ENCODE data around the gene MBD6. TPM values are rescaled to one million over a fixed set of nuclear protein-coding genes. Genes with fewer than 3 reads are reported as not detected.

MBD6 gene
- total and polyA plus RNA-seq, 2 experiments from 2014 or later = 14.1 to 36.9 TPM

GRCh38 chr12:57475271-57476161, 47.1 kb upstream of the MBD6 start:
- DNase-seq (ENCODE audit: low read depth in 1 of 2, low spot score in 1 of 2) = peak; percentile 41 to 45
- no peak overlapping the region for H3K27ac ChIP-seq
- TF ChIP-seq, protein P1, sequence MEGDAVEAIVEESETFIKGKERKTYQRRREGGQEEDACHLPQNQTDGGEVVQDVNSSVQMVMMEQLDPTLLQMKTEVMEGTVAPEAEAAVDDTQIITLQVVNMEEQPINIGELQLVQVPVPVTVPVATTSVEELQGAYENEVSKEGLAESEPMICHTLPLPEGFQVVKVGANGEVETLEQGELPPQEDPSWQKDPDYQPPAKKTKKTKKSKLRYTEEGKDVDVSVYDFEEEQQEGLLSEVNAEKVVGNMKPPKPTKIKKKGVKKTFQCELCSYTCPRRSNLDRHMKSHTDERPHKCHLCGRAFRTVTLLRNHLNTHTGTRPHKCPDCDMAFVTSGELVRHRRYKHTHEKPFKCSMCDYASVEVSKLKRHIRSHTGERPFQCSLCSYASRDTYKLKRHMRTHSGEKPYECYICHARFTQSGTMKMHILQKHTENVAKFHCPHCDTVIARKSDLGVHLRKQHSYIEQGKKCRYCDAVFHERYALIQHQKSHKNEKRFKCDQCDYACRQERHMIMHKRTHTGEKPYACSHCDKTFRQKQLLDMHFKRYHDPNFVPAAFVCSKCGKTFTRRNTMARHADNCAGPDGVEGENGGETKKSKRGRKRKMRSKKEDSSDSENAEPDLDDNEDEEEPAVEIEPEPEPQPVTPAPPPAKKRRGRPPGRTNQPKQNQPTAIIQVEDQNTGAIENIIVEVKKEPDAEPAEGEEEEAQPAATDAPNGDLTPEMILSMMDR (IDR thresholded peaks at IDR 0.05; ENCODE audit: low read depth, low read length) = no peak
- H3K9me3 ChIP-seq (ENCODE audit: low read depth) = no peaks in the 10 kb centered on the region
- peak overlapping the region; percentile 20 for H3K4me3 ChIP-seq
- H3K27me3 ChIP-seq = peaks cover 79% of the 10 kb centered on the region
- no peaks in the 10 kb centered on the region for H3K4me1 ChIP-seq (ENCODE audit: low read depth)
- H3K36me3 ChIP-seq = no peaks in the 10 kb centered on the region

GRCh38 chr12:57476162-57476992, 46.2 kb upstream of the MBD6 start:
- no peak overlapping the region for H3K27ac ChIP-seq
- H3K27me3 ChIP-seq = peaks cover 82% of the 10 kb centered on the region
- no peak for DNase-seq (ENCODE audit: low read depth in 1 of 2, low spot score in 1 of 2)
- TF ChIP-seq, protein P1 (IDR thresholded peaks at IDR 0.05; ENCODE audit: low read depth, low read length) = peak; percentile 16
- no peaks in the 10 kb centered on the region for H3K4me1 ChIP-seq (ENCODE audit: low read depth)
- H3K36me3 ChIP-seq = no peaks in the 10 kb centered on the region
- peak overlapping the region; percentile 20 for H3K4me3 ChIP-seq
- H3K9me3 ChIP-seq (ENCODE audit: low read depth) = no peaks in the 10 kb centered on the region

GRCh38 chr12:57476993-57477709, 45.5 kb upstream of the MBD6 start:
- H3K4me1 ChIP-seq (ENCODE audit: low read depth) = no peaks in the 10 kb centered on the region
- no peak overlapping the region for H3K4me3 ChIP-seq
- H3K27ac ChIP-seq = no peak overlapping the region
- no peaks in the 10 kb centered on the region for H3K9me3 ChIP-seq (ENCODE audit: low read depth)
- no peaks in the 10 kb centered on the region for H3K36me3 ChIP-seq
- TF ChIP-seq, protein P1 (IDR thresholded peaks at IDR 0.05; ENCODE audit: low read depth, low read length) = no peak
- H3K27me3 ChIP-seq = peaks cover 76% of the 10 kb centered on the region
- DNase-seq (ENCODE audit: low read depth in 1 of 2, low spot score in 1 of 2) = no peak

- no peak overlapping the region for H3K27ac ChIP-seq
- H3K36me3 ChIP-seq = no peaks in the 10 kb centered on the region
- TF ChIP-seq, protein P1 (IDR thresholded peaks at IDR 0.05; ENCODE audit: low read depth, low read length) = no peak
- no peak overlapping the region for H3K4me3 ChIP-seq
- H3K4me1 ChIP-seq (ENCODE audit: low read depth) = no peaks in the 10 kb centered on the region
- peak in 1 of 2 donors; percentile 83 for DNase-seq (ENCODE audit: low read depth in 1 of 2, low spot score in 1 of 2)
- H3K9me3 ChIP-seq (ENCODE audit: low read depth) = no peaks in the 10 kb centered on the region
- H3K27me3 ChIP-seq = peaks cover 68% of the 10 kb centered on the region
Observed at GRCh38 chr12:57477710-57478681, 44.6 kb upstream of the MBD6 start.

Measured in cardiac muscle cell (in vitro differentiated cells and primary cell).